Central memory CD8-positive, alpha-beta T cell (primary cell): Measurements from ENCODE around the gene VPS26C.

ENCODE experiments used
- ATAC-seq: fragments of 150-1000 bp; cut with Tn5 transposase; replicated peaks from 2 replicates; pipeline ENCODE4 v1.10.0; 2022; ENCODE audit warnings: mild to moderate bottlenecking, moderate FRiP score, moderate number of reproducible peaks; ENCODE audit not compliant: poor library complexity, severe bottlenecking; ENCODE audit errors: extremely low read depth
- DNase-seq, 2 donors: peaks; one replicate each; pipeline ENCODE4 v3.0.0; 2021; ENCODE audit warnings: low spot score in 2 of 2
- H3K27ac Mint-ChIP-seq: one replicate; pipeline ENCODE4 v1.8.0; 2022; ENCODE audit warnings: low read depth, mild to moderate bottlenecking, moderate library complexity, mixed read lengths
- H3K27me3 Mint-ChIP-seq: one replicate; pipeline ENCODE4 v1.8.0; 2022; ENCODE audit warnings: mixed read lengths
- H3K36me3 Mint-ChIP-seq: one replicate; pipeline ENCODE4 v1.8.0; 2022; ENCODE audit warnings: mild to moderate bottlenecking, moderate library complexity, mixed read lengths; ENCODE audit not compliant: insufficient read depth
- H3K4me1 Mint-ChIP-seq: one replicate; pipeline ENCODE4 v1.8.0; 2022; ENCODE audit warnings: mixed read lengths
- H3K4me3 Mint-ChIP-seq: one replicate; pipeline ENCODE4 v1.8.0; 2022; ENCODE audit warnings: mild to moderate bottlenecking, moderate library complexity, mixed read lengths
- H3K9me3 Mint-ChIP-seq: one replicate; pipeline ENCODE4 v1.8.0; 2022; ENCODE audit warnings: mixed read lengths

VPS26C gene

GRCh38 chr21:37257967-37258877 lies 8.9 kb downstream of the VPS26C start:
- peak; percentile 61 to 67 for DNase-seq
- Mint-ChIP-seq H3K9me3 (no peaks in the 10 kb centered on the region), H3K36me3 (peaks cover 13% of the 10 kb centered on the region), H3K4me3 (peak overlapping the region; percentile 74), H3K27me3 (no peaks in the 10 kb centered on the region), H3K4me1 (peaks cover 34% of the 10 kb centered on the region), H3K27ac (peak overlapping the region; percentile 94)
- peak; percentile 75 for ATAC-seq

- DNase-seq: peak in 1 of 2 donors; percentile 31
- Mint-ChIP-seq H3K36me3 (peaks cover 13% of the 10 kb centered on the region), H3K27ac (peak overlapping the region; percentile 94), H3K4me1 (peaks cover 38% of the 10 kb centered on the region), H3K27me3 (no peaks in the 10 kb centered on the region), H3K9me3 (no peaks in the 10 kb centered on the region), H3K4me3 (peak overlapping the region; percentile 74)
- peak; percentile 78 for ATAC-seq
Measured at GRCh38 chr21:37257511-37257966, 9.6 kb downstream of the VPS26C start.

- no peaks in the 10 kb centered on the region for H3K9me3 Mint-ChIP-seq
- DNase-seq (no peak), ATAC-seq (no peak)
- H3K27me3 Mint-ChIP-seq: no peaks in the 10 kb centered on the region
- no peak overlapping the region for H3K27ac Mint-ChIP-seq
- H3K4me3 Mint-ChIP-seq: no peak overlapping the region
- peaks cover 50% of the 10 kb centered on the region for H3K4me1 Mint-ChIP-seq
- peaks cover 15% of the 10 kb centered on the region for H3K36me3 Mint-ChIP-seq
Measured at GRCh38 chr21:37253991-37254390, 13.1 kb downstream of the VPS26C start.

- no peak overlapping the region for H3K27ac Mint-ChIP-seq
- peaks cover 55% of the 10 kb centered on the region for H3K4me1 Mint-ChIP-seq
Measured at GRCh38 chr21:37251294-37251634, 15.9 kb downstream of the VPS26C start.

GRCh38 chr21:37249112-37249904 lies 17.8 kb downstream of the VPS26C start:
- no peaks in the 10 kb centered on the region for H3K9me3 Mint-ChIP-seq
- H3K4me1 Mint-ChIP-seq: peaks cover 73% of the 10 kb centered on the region
- H3K4me3 Mint-ChIP-seq: no peak overlapping the region
- H3K27ac Mint-ChIP-seq: no peak overlapping the region
- ATAC-seq (no peak), DNase-seq (no peak)
- no peaks in the 10 kb centered on the region for H3K27me3 Mint-ChIP-seq
- peaks cover 4% of the 10 kb centered on the region for H3K36me3 Mint-ChIP-seq

More at GRCh38 chr21:37251294-37251634, 15.9 kb downstream of the VPS26C start:
- DNase-seq (no peak), ATAC-seq (no peak)
- Mint-ChIP-seq H3K36me3 (peaks cover 2% of the 10 kb centered on the region), H3K27me3 (no peaks in the 10 kb centered on the region), H3K4me3 (no peak overlapping the region), H3K9me3 (no peaks in the 10 kb centered on the region)

- Mint-ChIP-seq H3K27me3 (no peaks in the 10 kb centered on the region), H3K36me3 (peaks cover 4% of the 10 kb centered on the region), H3K4me3 (no peak overlapping the region), H3K4me1 (peaks cover 77% of the 10 kb centered on the region), H3K9me3 (no peaks in the 10 kb centered on the region), H3K27ac (peak overlapping the region; percentile 11)
- no peak for ATAC-seq
- no peak for DNase-seq
Measured at GRCh38 chr21:37248298-37248697, 18.8 kb downstream of the VPS26C start.

- Mint-ChIP-seq H3K9me3 (no peaks in the 10 kb centered on the region), H3K4me1 (peaks cover 71% of the 10 kb centered on the region), H3K27me3 (no peaks in the 10 kb centered on the region), H3K27ac (peak overlapping the region; percentile 81), H3K4me3 (peak overlapping the region; percentile 51), H3K36me3 (peaks cover 9% of the 10 kb centered on the region)
- no peak for DNase-seq
- no peak for ATAC-seq
Measured at GRCh38 chr21:37245151-37245550, 22.0 kb downstream of the VPS26C start.

- Mint-ChIP-seq H3K27me3 (no peaks in the 10 kb centered on the region), H3K4me1 (peaks cover 69% of the 10 kb centered on the region), H3K36me3 (peaks cover 9% of the 10 kb centered on the region), H3K27ac (peak overlapping the region; percentile 81), H3K4me3 (peak overlapping the region; percentile 51), H3K9me3 (no peaks in the 10 kb centered on the region)
- DNase-seq: no peak
- no peak for ATAC-seq
Measured at GRCh38 chr21:37244501-37245095, 22.5 kb downstream of the VPS26C start.

- no peak for ATAC-seq
- Mint-ChIP-seq H3K4me1 (peaks cover 65% of the 10 kb centered on the region), H3K36me3 (peaks cover 11% of the 10 kb centered on the region), H3K27ac (peak overlapping the region; percentile 81), H3K4me3 (no peak overlapping the region), H3K9me3 (no peaks in the 10 kb centered on the region), H3K27me3 (no peaks in the 10 kb centered on the region)
- DNase-seq: no peak
Measured at GRCh38 chr21:37243961-37244360, 23.2 kb downstream of the VPS26C start.

GRCh38 chr21:37241426-37241825 lies 25.7 kb downstream of the VPS26C start:
- DNase-seq (no peak), ATAC-seq (no peak)
- peaks cover 59% of the 10 kb centered on the region for H3K4me1 Mint-ChIP-seq
- H3K27ac Mint-ChIP-seq: no peak overlapping the region
- peaks cover 20% of the 10 kb centered on the region for H3K36me3 Mint-ChIP-seq
- no peaks in the 10 kb centered on the region for H3K9me3 Mint-ChIP-seq
- H3K4me3 Mint-ChIP-seq: no peak overlapping the region
- H3K27me3 Mint-ChIP-seq: no peaks in the 10 kb centered on the region

- Mint-ChIP-seq H3K36me3 (peaks cover 23% of the 10 kb centered on the region), H3K4me3 (no peak overlapping the region), H3K27me3 (no peaks in the 10 kb centered on the region), H3K27ac (peak overlapping the region; percentile 56), H3K9me3 (no peaks in the 10 kb centered on the region), H3K4me1 (peaks cover 54% of the 10 kb centered on the region)
- ATAC-seq (no peak), DNase-seq (no peak)
Measured at GRCh38 chr21:37240978-37241377, 26.2 kb downstream of the VPS26C start.

GRCh38 chr21:37237764-37238163 lies 29.4 kb downstream of the VPS26C start:
- H3K4me1 Mint-ChIP-seq: peaks cover 22% of the 10 kb centered on the region
- H3K27me3 Mint-ChIP-seq: no peaks in the 10 kb centered on the region
- H3K27ac Mint-ChIP-seq: peak overlapping the region; percentile 85
- H3K9me3 Mint-ChIP-seq: no peaks in the 10 kb centered on the region
- H3K36me3 Mint-ChIP-seq: peaks cover 28% of the 10 kb centered on the region
- peak; percentile 67 for ATAC-seq
- H3K4me3 Mint-ChIP-seq: no peak overlapping the region
- no peak for DNase-seq
